GM21528 (cell line): ENCODE data around the gene CEACAM4.
"Not testable (repeated sequence)": the region's sequence is repeated elsewhere in the genome, so short reads cannot be mapped to it uniquely, and the experiment has no call there.

Experiments
- ATAC-seq: cut with Tn5 transposase; IDR thresholded peaks from one replicate; pipeline ENCODE4 v1.9.1; 2021; ENCODE audit warnings: mild to moderate bottlenecking, moderate library complexity; ENCODE audit not compliant: unreplicated experiment, low FRiP score

Gene CEACAM4

DNA sequence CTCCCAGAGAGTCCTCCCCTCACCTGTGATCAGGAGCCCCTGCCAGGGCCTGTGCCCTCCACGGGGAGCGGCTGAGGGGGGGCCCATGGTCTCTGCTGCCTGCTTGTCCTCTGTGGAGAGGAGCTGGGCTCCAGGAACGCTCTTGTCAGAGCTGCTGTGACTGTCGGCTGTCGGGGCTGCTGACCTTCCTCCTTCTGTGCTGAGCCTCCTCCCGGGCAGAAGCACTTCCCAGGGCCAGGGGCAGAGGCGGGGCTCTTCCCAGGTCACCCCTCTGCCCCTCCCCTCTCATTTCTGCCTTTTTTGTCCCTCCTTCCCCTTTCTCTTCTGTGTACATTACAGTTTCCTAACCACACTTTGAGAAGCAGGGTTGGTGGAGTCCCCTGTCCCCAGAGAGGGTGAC, at the start of gene CEACAM4:
CEACAM4 (minus strand) TSS at position 198 of the 400 bp plus-strand sequence; CDS start at position 87, 111 bp downstream.
- ATAC-seq: no peak

- no peak for ATAC-seq
These were observed 44.6 kb upstream of the CEACAM4 start for GRCh38 chr19:41671486-41671885.

DNA sequence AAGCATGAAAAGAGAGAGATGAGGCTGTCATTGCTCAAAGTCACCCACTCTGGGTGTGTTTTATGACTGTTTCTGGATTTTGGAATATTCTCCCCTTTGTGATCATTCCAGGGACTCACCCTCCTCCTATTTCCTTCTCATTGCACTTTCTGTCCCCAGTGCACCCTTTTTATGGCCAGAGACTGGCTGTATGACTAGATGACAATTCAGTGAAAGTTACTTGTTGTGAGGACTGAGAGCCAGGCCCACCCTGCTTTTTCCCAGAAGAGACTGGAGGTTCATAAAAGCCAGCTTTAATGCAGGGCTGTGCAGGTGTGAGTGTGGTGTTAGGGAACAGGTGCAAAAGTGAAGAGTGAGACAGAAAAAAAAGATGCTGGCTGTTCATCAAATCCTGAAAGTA, 43.9 kb upstream of the CEACAM4 start:
- ATAC-seq: no peak

GRCh38 chr19:41668315-41668714, 41.4 kb upstream of the CEACAM4 start:
- ATAC-seq: no peak

- ATAC-seq: no peak
These were observed 39.2 kb upstream of the CEACAM4 start for GRCh38 chr19:41666075-41666474.

- ATAC-seq: no peak
These were observed 30.3 kb upstream of the CEACAM4 start for GRCh38 chr19:41657157-41657556.

- ATAC-seq: not testable (repeated sequence)
These were observed 29.9 kb upstream of the CEACAM4 start for GRCh38 chr19:41656756-41657155.

GRCh38 chr19:41652250-41652649, 25.4 kb upstream of the CEACAM4 start:
- ATAC-seq: no peak

DNA sequence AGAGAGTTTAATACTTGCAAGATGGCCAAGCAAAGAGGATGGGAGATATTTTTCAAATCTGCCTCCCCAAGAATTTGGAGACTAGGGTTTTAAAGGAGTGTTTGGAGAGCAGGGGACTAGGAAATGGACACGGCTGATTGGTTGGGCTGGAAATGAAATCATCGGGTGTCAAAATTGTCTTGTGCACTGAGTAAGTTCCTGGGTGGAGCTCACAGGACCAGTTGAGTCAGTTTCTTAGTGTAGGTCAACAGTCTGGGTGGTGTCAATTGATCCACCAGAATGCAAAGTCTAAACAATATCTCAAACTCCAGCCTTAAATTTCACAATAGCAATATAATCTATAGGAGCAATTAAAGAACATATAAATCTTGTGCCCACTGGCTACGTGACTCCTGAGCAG, 23.0 kb upstream of the CEACAM4 start:
- ATAC-seq: no peak

DNA sequence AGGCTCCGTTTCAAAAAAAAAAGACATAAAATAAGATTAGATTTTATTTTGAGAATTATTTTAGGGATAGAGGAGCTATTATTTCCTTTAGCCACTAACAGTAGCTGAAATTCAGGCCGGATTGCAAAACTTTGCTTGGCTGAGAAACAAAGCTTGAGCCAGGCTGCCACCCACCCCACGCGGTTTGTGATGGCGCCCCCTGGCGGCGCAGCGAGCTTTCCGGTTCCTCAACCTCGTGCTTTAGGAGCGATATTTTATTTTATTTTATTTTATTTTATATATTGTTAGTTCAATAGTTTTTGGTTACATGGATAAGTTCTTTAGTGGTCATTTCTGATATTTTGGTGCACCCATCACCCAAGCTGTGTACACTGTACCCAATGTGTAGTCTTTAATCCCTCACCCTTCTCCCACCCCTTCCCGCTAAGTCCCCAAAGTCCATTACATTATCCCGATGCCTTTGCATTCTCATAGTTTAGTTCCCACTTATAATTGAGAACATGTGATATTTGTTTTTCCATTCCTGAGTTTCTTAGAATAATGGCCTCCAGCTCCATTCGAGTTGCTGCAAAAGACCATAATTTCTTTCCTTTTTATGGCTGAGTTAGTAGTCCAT, 19.8 kb upstream of the CEACAM4 start:
- no peak for ATAC-seq

- no peak for ATAC-seq
These were observed 15.1 kb upstream of the CEACAM4 start for GRCh38 chr19:41641879-41642485.

DNA sequence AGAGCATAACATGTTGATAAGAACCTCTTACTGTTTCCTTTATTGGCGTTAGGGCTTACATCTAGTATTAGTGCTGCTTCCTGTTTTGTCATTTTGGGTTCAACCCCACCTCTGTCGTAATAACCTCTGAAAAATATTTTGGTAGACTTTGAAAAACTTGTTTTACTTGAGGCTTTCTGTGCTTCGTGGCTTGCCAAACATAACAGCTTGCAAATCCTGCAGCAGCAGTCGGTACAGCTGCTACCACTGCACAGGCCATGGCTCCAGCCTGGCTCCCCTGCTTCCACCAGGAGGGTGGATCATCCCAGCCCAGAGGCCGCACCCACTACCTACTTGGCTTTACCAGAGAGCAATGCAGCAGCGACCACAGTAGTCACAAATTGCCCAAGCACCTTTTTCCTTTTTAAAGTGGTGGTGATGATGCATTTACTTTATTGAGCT, 11.8 kb upstream of the CEACAM4 start:
- ATAC-seq: no peak

GRCh38 chr19:41637484-41637883, 10.6 kb upstream of the CEACAM4 start:
- no peak for ATAC-seq

- ATAC-seq: no peak
These were observed 1.2 kb upstream of the CEACAM4 start for GRCh38 chr19:41627966-41628675.

GRCh38 chr19:41626278-41626677, 596 bp downstream of the CEACAM4 start:
- ATAC-seq: no peak

- ATAC-seq: no peak
These were observed 1.9 kb downstream of the CEACAM4 start for GRCh38 chr19:41624937-41625336.

- ATAC-seq: no peak
These were observed 2.4 kb downstream of the CEACAM4 start for GRCh38 chr19:41624515-41624914.

DNA sequence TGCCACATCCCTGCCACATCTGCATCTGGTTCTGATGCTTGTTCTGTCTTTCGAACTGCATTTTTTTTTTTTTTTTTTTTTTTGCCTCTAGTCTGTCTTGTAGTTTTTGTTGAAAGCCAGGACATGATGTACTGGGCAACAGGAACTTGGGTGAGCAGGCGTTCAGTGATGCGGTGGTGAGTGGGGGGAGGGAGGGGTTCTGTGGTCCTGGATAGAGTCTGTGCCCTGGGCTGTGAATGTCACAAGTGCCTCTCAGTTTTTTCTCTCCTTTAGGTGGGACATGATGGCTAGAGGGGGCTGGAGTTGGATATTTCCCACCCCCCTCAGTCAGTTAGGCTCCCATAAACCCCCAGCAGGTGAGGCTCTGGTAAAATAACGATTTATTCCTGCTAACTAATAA, 3.5 kb downstream of the CEACAM4 start:
- ATAC-seq: no peak

DNA sequence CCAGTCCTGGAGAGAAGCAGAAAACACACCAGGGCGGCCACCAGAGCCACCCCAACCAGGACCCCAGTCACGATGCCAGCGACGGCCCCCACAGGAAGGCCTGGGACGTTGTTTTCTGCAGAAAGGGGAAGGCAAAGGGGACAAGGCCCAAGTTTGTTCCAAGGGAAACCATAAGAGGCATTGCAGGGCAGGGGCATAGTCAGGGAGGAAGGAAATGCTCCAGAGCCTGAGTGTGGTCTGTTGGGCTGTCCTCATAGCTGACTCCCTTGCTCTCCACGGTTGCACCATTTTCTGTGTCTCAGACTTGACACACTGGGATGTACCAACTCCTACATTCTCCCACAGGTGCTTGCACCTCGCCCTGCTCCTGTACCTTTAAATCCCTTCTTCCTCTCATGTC, 5.2 kb downstream of the CEACAM4 start:
- no peak for ATAC-seq

DNA sequence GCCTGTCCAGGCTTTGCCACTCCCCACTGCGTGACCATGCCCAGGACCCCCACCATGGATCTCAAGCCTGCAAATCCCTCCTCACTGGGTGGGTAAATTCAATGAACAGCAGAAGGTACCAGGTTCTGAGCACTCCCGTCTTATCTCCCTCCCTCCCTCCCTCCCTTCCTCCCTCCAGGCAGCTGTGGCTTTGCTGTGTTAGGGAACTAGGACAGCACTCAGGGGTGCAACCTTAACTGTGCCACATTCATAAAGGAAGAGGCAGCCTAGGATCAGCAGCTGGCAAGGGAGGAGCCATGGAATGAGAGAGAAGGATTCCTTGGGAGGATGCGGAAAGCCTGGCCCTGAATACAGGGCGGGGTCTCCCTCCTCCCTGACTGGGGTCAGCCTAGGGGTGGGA, 5.6 kb downstream of the CEACAM4 start:
- no peak for ATAC-seq

DNA sequence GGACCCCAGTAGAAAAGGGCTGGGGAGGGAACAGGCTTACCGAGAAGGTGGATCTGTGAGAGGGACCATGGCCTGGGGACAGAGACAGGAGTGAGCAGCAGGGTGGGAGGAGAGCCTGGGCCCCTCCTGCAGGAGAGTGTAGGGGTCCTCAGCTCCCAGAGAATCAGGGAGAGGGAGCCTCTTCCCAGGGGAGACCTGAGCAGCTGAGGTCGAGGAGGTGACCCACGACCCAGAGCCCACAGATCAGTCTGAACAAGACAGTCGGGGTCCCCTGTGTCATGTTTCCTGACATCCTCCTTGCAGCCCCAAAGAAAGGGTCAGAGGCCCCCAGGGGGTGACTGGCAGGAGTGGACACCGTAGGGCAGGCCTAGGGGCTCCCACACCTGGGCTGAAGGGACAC, 6.7 kb downstream of the CEACAM4 start:
- ATAC-seq: no peak

DNA sequence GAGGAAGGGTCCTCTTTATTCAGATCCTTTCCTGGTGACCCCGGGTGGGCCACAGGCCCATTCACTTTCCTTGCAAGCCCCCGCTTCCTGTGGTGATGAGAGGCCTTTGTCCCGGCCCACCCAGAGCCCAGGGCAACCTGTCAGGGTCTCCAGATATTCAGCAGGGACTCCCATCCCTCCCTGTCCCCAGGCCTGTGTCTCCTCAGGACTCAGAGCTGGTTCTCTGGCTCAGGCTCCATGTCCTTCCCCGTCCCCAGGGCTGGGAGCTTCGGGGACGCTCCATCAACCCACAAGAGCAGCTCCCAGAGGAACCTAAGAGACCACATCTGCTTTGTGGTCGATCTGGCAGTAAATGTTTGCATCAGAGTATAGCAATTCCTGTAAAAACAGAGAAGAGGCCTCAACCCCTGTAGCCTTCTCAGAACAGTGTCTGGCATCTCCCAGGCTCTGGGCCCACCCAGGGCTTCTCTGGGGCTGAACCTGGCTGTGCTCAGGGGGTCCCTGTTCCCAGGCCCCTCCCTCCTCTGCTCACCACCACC, 7.8 kb downstream of the CEACAM4 start:
- ATAC-seq: no peak
